ENCODE data around the gene ZBTB21. TPM values are rescaled to one million over a fixed set of nuclear protein-coding genes. Genes with fewer than 3 reads are reported as not detected.

Gene ZBTB21
- total and polyA plus RNA-seq, 4 donors: 7.3 to 14.6 (median 10.4) TPM

- no peaks in the 10 kb centered on the region for H3K27me3 ChIP-seq (ENCODE audit: control insufficient read depth, insufficient read depth, low read length)
- WGBS (ENCODE audit: insufficient coverage): 100% methylated on average over 1 of the region's 3 CpGs
- no peak overlapping the region for H3K27ac ChIP-seq (ENCODE audit: low read depth, low read length)
- no peaks in the 10 kb centered on the region for H3K9me3 ChIP-seq (ENCODE audit: control insufficient read depth, insufficient read depth, low read length)
- no peak for DNase-seq (ENCODE audit: low read depth in 4 of 6, low spot score in 6 of 6)
- peaks cover 22% of the 10 kb centered on the region for H3K4me1 ChIP-seq (ENCODE audit: control insufficient read depth, insufficient read depth, low read length)
- no peak overlapping the region for H3K4me3 ChIP-seq (ENCODE audit: low read depth, low read length)
- H3K36me3 ChIP-seq (ENCODE audit: control insufficient read depth, insufficient read depth, low read length): peaks cover 6% of the 10 kb centered on the region
Measured at GRCh38 chr21:41940431-41940830, 69.7 kb downstream of the ZBTB21 start.

GRCh38 chr21:41939391-41939790 lies 70.8 kb downstream of the ZBTB21 start:
- Histone ChIP-seq H3K4me3 (ENCODE audit: low read depth, low read length) (no peak overlapping the region), H3K27ac (ENCODE audit: low read depth, low read length) (no peak overlapping the region)
- DNase-seq (ENCODE audit: low read depth in 4 of 6, low spot score in 6 of 6): no peak

More at GRCh38 chr21:41939391-41939790, 70.8 kb downstream of the ZBTB21 start:
- WGBS (ENCODE audit: insufficient coverage): 86% methylated on average over 8 of the region's 8 CpGs
- Histone ChIP-seq H3K27me3 (ENCODE audit: control insufficient read depth, insufficient read depth, low read length) (no peaks in the 10 kb centered on the region), H3K9me3 (ENCODE audit: control insufficient read depth, insufficient read depth, low read length) (no peaks in the 10 kb centered on the region), H3K36me3 (ENCODE audit: control insufficient read depth, insufficient read depth, low read length) (peaks cover 6% of the 10 kb centered on the region), H3K4me1 (ENCODE audit: control insufficient read depth, insufficient read depth, low read length) (peaks cover 21% of the 10 kb centered on the region)

Other genes with a start within 250 kb of the ZBTB21 start
- gene RIPK4, start 243.3 kb downstream of the ZBTB21 start, total RNA-seq: under 1 TPM; 0.10 to 0.11 TPM
- under 1 TPM in 1 of 2 donors, not detected in 1; 0.11 TPM for gene RIPK4, start 243.3 kb downstream of the ZBTB21 start, polyA plus RNA-seq (ENCODE audit: insufficient read length in 2 of 2)
- 1 to 10 TPM; 4.1 to 5.8 TPM for gene PRDM15, start 131.0 kb downstream of the ZBTB21 start, total RNA-seq
- 1 to 10 TPM; 6.7 to 7.1 TPM for gene PRDM15, start 131.0 kb downstream of the ZBTB21 start, polyA plus RNA-seq (ENCODE audit: insufficient read length in 2 of 2)
- 10 to 100 TPM; 20.1 to 27.8 TPM for gene C2CD2, start 56.3 kb downstream of the ZBTB21 start, total RNA-seq
- 10 to 100 TPM; 19.1 to 22.6 TPM for gene C2CD2, start 56.3 kb downstream of the ZBTB21 start, polyA plus RNA-seq (ENCODE audit: insufficient read length in 2 of 2)
- under 1 TPM in 1 of 2 donors, not detected in 1; 0.11 TPM for gene UMODL1, start 61.0 kb upstream of the ZBTB21 start, total RNA-seq
- gene UMODL1, start 61.0 kb upstream of the ZBTB21 start, polyA plus RNA-seq (ENCODE audit: insufficient read length in 2 of 2): under 1 TPM; 0.17 to 0.21 TPM
- gene ABCG1, start 208.8 kb upstream of the ZBTB21 start, total RNA-seq: 10 to 100 TPM; 22.5 to 23.4 TPM
- gene ABCG1, start 208.8 kb upstream of the ZBTB21 start, polyA plus RNA-seq (ENCODE audit: insufficient read length in 2 of 2): 10 to 100 TPM; 16.0 to 16.1 TPM